Keratinocyte (primary cell): Measurements from ENCODE around the gene ERBB4. TPM values are rescaled to one million over a fixed set of nuclear protein-coding genes. Genes with fewer than 3 reads are reported as not detected.

Experiments
- DNase-seq: peaks from one replicate; pipeline ENCODE4 v3.0.0-alpha.2; 2011; ENCODE audit warnings: low read depth, missing footprints, low spot score
- FAIRE-seq: peaks from 2 replicates; lab custom pipeline; 2011; peaks lifted over from hg19 to GRCh38; lab: Jason Lieb, UNC
- H2AFZ ChIP-seq: 2 replicates; pipeline ENCODE4 v1.6.0; 2012; ENCODE audit warnings: low read length, control low read depth, inconsistent platforms; ENCODE audit not compliant: control insufficient read depth
- H3K27ac ChIP-seq: 2 replicates; pipeline ENCODE4 v1.5.1; 2011; ENCODE audit warnings: low read length; ENCODE audit not compliant: control insufficient read depth, insufficient read depth
- H3K27me3 ChIP-seq: 3 replicates; pipeline ENCODE4 v1.6.0; 2011; ENCODE audit warnings: low read length; ENCODE audit not compliant: control insufficient read depth, insufficient read depth; ENCODE audit errors: extremely low read depth
- H3K36me3 ChIP-seq, 2 experiments: 2 replicates in 1 of 2; 3 replicates in 1 of 2; pipeline ENCODE4 v1.5.1; 2011; ENCODE audit warnings: low read length in 2 of 2, mild to moderate bottlenecking in 1 of 2; ENCODE audit not compliant: control insufficient read depth in 2 of 2, insufficient read depth in 2 of 2; ENCODE audit errors: extremely low read depth in 1 of 2
- H3K4me1 ChIP-seq: 3 replicates; pipeline ENCODE4 v1.5.1; 2011; ENCODE audit warnings: low read length; ENCODE audit not compliant: control insufficient read depth, insufficient read depth; ENCODE audit errors: extremely low read depth
- H3K4me2 ChIP-seq: 3 replicates; pipeline ENCODE4 v1.6.0; 2011; ENCODE audit warnings: low read depth, low read length; ENCODE audit not compliant: control insufficient read depth, insufficient read depth; ENCODE audit errors: extremely low read depth
- H3K4me3 ChIP-seq, 3 experiments: fragments of 200-600 bp in 1 of 3; sonication (generic) in 1 of 3; 2 replicates in 2 of 3; 3 replicates in 1 of 3; pipeline ENCODE4 v1.5.1; 2011 to 2016; ENCODE audit warnings: low read length in 3 of 3, mild to moderate bottlenecking in 3 of 3, control low read depth in 2 of 3, inconsistent platforms in 1 of 3, low read depth in 1 of 3, mixed read lengths in 1 of 3, mixed run types in 1 of 3, moderate library complexity in 1 of 3; ENCODE audit not compliant: control insufficient read depth in 2 of 3, insufficient read depth in 2 of 3; ENCODE audit errors: extremely low read depth in 1 of 3
- H3K79me2 ChIP-seq: 2 replicates; pipeline ENCODE4 v1.6.0; 2012; ENCODE audit warnings: low read length; ENCODE audit not compliant: control insufficient read depth, insufficient read depth
- H3K9ac ChIP-seq: 3 replicates; pipeline ENCODE4 v1.6.0; 2011; ENCODE audit warnings: low read length; ENCODE audit not compliant: control insufficient read depth, insufficient read depth; ENCODE audit errors: extremely low read depth
- H3K9me1 ChIP-seq: 3 replicates; pipeline ENCODE4 v1.6.0; 2011; ENCODE audit warnings: low read length; ENCODE audit not compliant: control insufficient read depth, insufficient read depth; ENCODE audit errors: extremely low read depth
- H3K9me3 ChIP-seq: 2 replicates; pipeline ENCODE4 v1.5.1; 2012; ENCODE audit warnings: low read depth, low read length; ENCODE audit not compliant: control insufficient read depth
- H4K20me1 ChIP-seq: 3 replicates; pipeline ENCODE4 v1.6.0; 2011; ENCODE audit warnings: low read length; ENCODE audit not compliant: control insufficient read depth, insufficient read depth; ENCODE audit errors: extremely low read depth
- CTCF ChIP-seq, 3 experiments: IDR thresholded peaks in 1 of 3; conservative IDR thresholded peaks in 1 of 3; optimal IDR thresholded peaks in 1 of 3; 2 replicates in 2 of 3; 3 replicates in 1 of 3; pipeline versions ENCODE3 to v1.5.1; 2011; ENCODE audit warnings: low read length in 3 of 3, mild to moderate bottlenecking in 3 of 3, moderate library complexity in 2 of 3, control low read depth in 1 of 3, inconsistent platforms in 1 of 3; ENCODE audit not compliant: insufficient read depth in 2 of 3; ENCODE audit errors: extremely low read depth in 1 of 3
- EZH2 ChIP-seq: IDR thresholded peaks from one replicate; pipeline ENCODE4 v1.6.1; 2012; ENCODE audit warnings: inconsistent platforms, mild to moderate bottlenecking, low read length, moderate library complexity
- dilution Hi-C: fragments of 300-500 bp; cut with MboI; formaldehyde crosslinking; loops from one replicate; pipeline ENCODE4 v1.7.0; 2020; ENCODE audit warnings: low sequenced_read_pairs; ENCODE audit not compliant: extremely low pct_ligation_motif_present
- polyA plus RNA-seq, 5 experiments: library from polyadenylated mRNA; depleted of rRNA in 3 of 5; stranded (reverse) in 3 of 5; stranded (forward) in 1 of 5; unstranded in 1 of 5; fragments of >200 nt; gene quantifications; 1 replicate in 1 of 5; 2 replicates in 3 of 5; 3 replicates in 1 of 5; pipeline versions ENCODE4 v1.2.1 to v1.2.3, GENCODE V29; 2011 to 2012; ENCODE audit warnings: missing spikeins in 2 of 5, low read depth in 1 of 5, low replicate concordance in 1 of 5

Gene ERBB4
- polyA plus RNA-seq, 1 donor (not counting 4 experiments of a cell fraction or from before 2014, with no cell fraction given): 0.01 TPM

- DNase-seq: no peak
- H3K9ac ChIP-seq: no peak overlapping the region
- TF ChIP-seq CTCF (optimal IDR thresholded peaks at IDR 0.05 in 1 of 3, IDR thresholded peaks at IDR 0.05 in 1 of 3, conservative IDR thresholded peaks at IDR 0.05 in 1 of 3; ENCODE audit: extremely low read depth in 1 of 3, insufficient read depth in 2 of 3, low read length in 3 of 3): no peak
- TF ChIP-seq EZH2: no peak
- H3K27ac ChIP-seq: no peak overlapping the region
- no peak overlapping the region for H2AFZ ChIP-seq
- no peaks in the 10 kb centered on the region for H3K79me2 ChIP-seq
- no peaks in the 10 kb centered on the region for H4K20me1 ChIP-seq
- no peak for FAIRE-seq
- no peaks in the 10 kb centered on the region for H3K9me1 ChIP-seq
- H3K36me3 ChIP-seq: no peaks in the 10 kb centered on the region
- H3K4me3 ChIP-seq: no peak overlapping the region
- H3K4me1 ChIP-seq: no peaks in the 10 kb centered on the region
- no peaks in the 10 kb centered on the region for H3K27me3 ChIP-seq
- H3K9me3 ChIP-seq: no peaks in the 10 kb centered on the region
- no peak overlapping the region for H3K4me2 ChIP-seq
- dilution Hi-C loops: no loop called here
Observed at GRCh38 chr2:211451642-211452041, 1087.0 kb downstream of the ERBB4 start.

- H3K27me3 ChIP-seq: no peaks in the 10 kb centered on the region
- no peaks in the 10 kb centered on the region for H3K36me3 ChIP-seq
- FAIRE-seq: no peak
Observed at GRCh38 chr2:211449819-211450218, 1088.8 kb downstream of the ERBB4 start.

More at GRCh38 chr2:211449819-211450218, 1088.8 kb downstream of the ERBB4 start:
- TF ChIP-seq CTCF (optimal IDR thresholded peaks at IDR 0.05 in 1 of 3, IDR thresholded peaks at IDR 0.05 in 1 of 3, conservative IDR thresholded peaks at IDR 0.05 in 1 of 3; ENCODE audit: extremely low read depth in 1 of 3, insufficient read depth in 2 of 3, low read length in 3 of 3) (no peak), EZH2 (no peak)
- Histone ChIP-seq H2AFZ (no peak overlapping the region), H3K79me2 (no peaks in the 10 kb centered on the region), H3K4me2 (no peak overlapping the region), H3K27ac (no peak overlapping the region), H3K4me3 (no peak overlapping the region), H3K9me1 (no peaks in the 10 kb centered on the region), H3K9ac (no peak overlapping the region), H3K4me1 (no peaks in the 10 kb centered on the region), H4K20me1 (no peaks in the 10 kb centered on the region), H3K9me3 (no peaks in the 10 kb centered on the region)
- dilution Hi-C loops: no loop called here
- DNase-seq: no peak
